K562 (cell line): ENCODE data around the gene TCEA3. TPM values are rescaled to one million over a fixed set of nuclear protein-coding genes. Genes with fewer than 3 reads are reported as not detected.

Source experiments
- ATF7 ChIP-seq: fragments of 450-650 bp; IDR thresholded peaks from 2 replicates; pipeline ENCODE4 v1.7.1; 2014; ENCODE audit warnings: mild to moderate bottlenecking, moderate library complexity
- BCL6 ChIP-seq: fragments of 250-450 bp; sonication (Bioruptor Pico); IDR thresholded peaks from 2 replicates; pipeline ENCODE4 v1.4.0; 2020
- CBFA2T2 ChIP-seq: fragments of 450-650 bp; conservative IDR thresholded peaks from 2 replicates; pipeline ENCODE4 v1.6.1; 2017; ENCODE audit warnings: mild to moderate bottlenecking
- CBX2 ChIP-seq: fragments of 200-600 bp; sonication (generic); IDR thresholded peaks from one replicate; pipeline ENCODE4 v1.6.1; 2012; ENCODE audit warnings: mild to moderate bottlenecking, low read length, inconsistent platforms; ENCODE audit not compliant: insufficient read depth, poor library complexity, severe bottlenecking
- EWSR1 ChIP-seq: fragments of 450-650 bp; IDR thresholded peaks from 2 replicates; pipeline ENCODE4 v1.6.1; 2018; ENCODE audit warnings: borderline replicate concordance, mild to moderate bottlenecking, low read depth, moderate library complexity; ENCODE audit not compliant: partially characterized antibody
- FOXP1 ChIP-seq: sonication (generic); formaldehyde crosslinking; IDR thresholded peaks from 2 replicates; pipeline ENCODE4 v1.8.0; 2022; ENCODE audit warnings: mild to moderate bottlenecking, missing genetic modification reagents
- GTF3C2 ChIP-seq: IDR thresholded peaks from 3 replicates; pipeline ENCODE4 v1.6.1; 2011; ENCODE audit warnings: borderline replicate concordance, mild to moderate bottlenecking, moderate library complexity; ENCODE audit not compliant: insufficient read length; ENCODE audit errors: extremely low read depth
- HMBOX1 ChIP-seq: sonication (generic); IDR thresholded peaks from 2 replicates; pipeline ENCODE4 v1.6.1; 2016
- MAFF ChIP-seq: IDR thresholded peaks from 2 replicates; pipeline ENCODE4 v1.6.1; 2012; ENCODE audit warnings: low read length, improper control_type of control experiment
- MXI1 ChIP-seq: IDR thresholded peaks from 2 replicates; pipeline ENCODE4 v1.6.1; 2011; ENCODE audit warnings: low read depth, mild to moderate bottlenecking, improper control_type of control experiment, low read length
- NCOA1 ChIP-seq: fragments of 450-650 bp; IDR thresholded peaks from 2 replicates; pipeline ENCODE4 v1.6.1; 2016; ENCODE audit warnings: low read depth
- NCOA2 ChIP-seq, 2 experiments: fragments of 450-650 bp; IDR thresholded peaks; 2 replicates each; pipeline ENCODE4 v1.6.1; 2018; ENCODE audit warnings: mild to moderate bottlenecking in 2 of 2, moderate library complexity in 1 of 2; ENCODE audit not compliant: partially characterized antibody in 2 of 2
- NFE2 ChIP-seq: IDR thresholded peaks from 2 replicates; pipeline ENCODE4 v1.6.1; 2014; ENCODE audit warnings: antibody characterized with exemption, low read depth
- PBX2 ChIP-seq, 2 experiments: IDR thresholded peaks in 1 of 2; conservative IDR thresholded peaks in 1 of 2; 2 replicates each; pipeline ENCODE4 v1.6.1; 2016; ENCODE audit warnings: low read depth in 2 of 2, mild to moderate bottlenecking in 1 of 2, missing compliant biosample characterization in 1 of 2, missing genetic modification characterization in 1 of 2, moderate library complexity in 1 of 2
- PHF8 ChIP-seq: fragments of 200-600 bp; sonication (generic); IDR thresholded peaks from 2 replicates; pipeline ENCODE4 v1.6.1; 2012; ENCODE audit warnings: mixed run types, mild to moderate bottlenecking, inconsistent platforms, low read length, moderate library complexity, borderline replicate concordance
- RNF219 ChIP-seq: fragments of 250-450 bp; sonication (Bioruptor Pico); IDR thresholded peaks from 2 replicates; pipeline ENCODE4 v1.5.0; 2022; ENCODE audit warnings: mild to moderate bottlenecking
- ZBTB1 ChIP-seq: sonication (generic); formaldehyde crosslinking; IDR thresholded peaks from 2 replicates; pipeline ENCODE4 v1.8.1; 2023; ENCODE audit warnings: missing genetic modification reagents, low read depth, mild to moderate bottlenecking, borderline replicate concordance
- ZFPM2 ChIP-seq: fragments of 250-450 bp; sonication (Bioruptor Pico); IDR thresholded peaks from 2 replicates; pipeline ENCODE4 v1.5.1; 2022; ENCODE audit warnings: mild to moderate bottlenecking
- ZNF217 ChIP-seq: sonication (generic); formaldehyde crosslinking; IDR thresholded peaks from 2 replicates; pipeline ENCODE4 v1.8.0; 2022; ENCODE audit warnings: mild to moderate bottlenecking, missing genetic modification reagents
- ZNF282 ChIP-seq: sonication (generic); formaldehyde crosslinking; IDR thresholded peaks from 2 replicates; pipeline ENCODE4 v1.8.1; 2023; ENCODE audit warnings: missing genetic modification reagents
- ZNF354B ChIP-seq: fragments of 250-450 bp; sonication (Bioruptor Pico); IDR thresholded peaks from 2 replicates; pipeline ENCODE4 v1.4.0; 2020
- polyA plus RNA-seq, 8 experiments: library from polyadenylated mRNA; depleted of rRNA in 4 of 8; stranded (reverse) in 5 of 8; unstranded in 3 of 8; fragments of >200 nt; fragmentation: Nextera tagmentation in 2 of 8; fragmentation: Illumina TruSeq in 1 of 8; extraction: Ambion mirVana in 2 of 8; extraction: Trizol in 1 of 8; gene quantifications; 2 replicates each; pipeline versions ENCODE4 v1.2.1 to v1.2.3, GENCODE V29; 2011 to 2014; ENCODE audit warnings: inconsistent platforms in 1 of 8, missing spikeins in 1 of 8
- total RNA-seq, 7 experiments: library from RNA; depleted of rRNA in 6 of 7; stranded (reverse); fragments of >200 nt in 6 of 7; fragmentation: Illumina TruSeq in 2 of 7; extraction: Trizol in 2 of 7; gene quantifications; 2 replicates each; pipeline versions ENCODE4 v1.2.1 to v1.2.3, GENCODE V29; 2011 to 2021; ENCODE audit warnings: low replicate concordance in 1 of 7

TCEA3 gene
- total and polyA plus RNA-seq, 9 of the 15 experiments (the other 6 are each of a cell fraction or from before 2014, with no cell fraction given) = 0.03 to 0.55 (median 0.36) TPM

GRCh38 chr1:23389837-23390321, 34.7 kb downstream of the TCEA3 start (continued):
- no peak for TF ChIP-seq ZNF354B
- TF ChIP-seq BCL6 (CRISPR knock-in tag) = no peak
- TF ChIP-seq GTF3C2 = no peak
- no peak for TF ChIP-seq NCOA1
- 0 out of 2 replicates have a peak, but pooled peaks have one; percentile 25 for TF ChIP-seq ATF7
- no peak for TF ChIP-seq MXI1
- no peak for TF ChIP-seq ZNF282 (CRISPR knock-in tag)
- no peak for TF ChIP-seq PHF8
- TF ChIP-seq PBX2 (CRISPR knock-in tag; IDR thresholded peaks at IDR 0.05; ENCODE audit: low read depth) = no peak
- no peak for TF ChIP-seq PBX2 (tag; conservative IDR thresholded peaks at IDR 0.05; ENCODE audit: low read depth)
- no peak for TF ChIP-seq RNF219
- TF ChIP-seq FOXP1 (CRISPR knock-in tag) = no peak
- TF ChIP-seq CBFA2T2 = no peak
- no peak for TF ChIP-seq EWSR1
- peak; percentile 83 for TF ChIP-seq HMBOX1
- no peak for TF ChIP-seq ZFPM2 (CRISPR knock-in tag)
- no peak for TF ChIP-seq CBX2
- TF ChIP-seq ZNF217 (CRISPR knock-in tag) = no peak
- no peak for TF ChIP-seq MAFF
- no peak for TF ChIP-seq ZBTB1 (CRISPR knock-in tag)
- TF ChIP-seq NCOA2 (IDR thresholded peaks at IDR 0.05; ENCODE audit: partially characterized antibody in 2 of 2) = no peak
- TF ChIP-seq NFE2 = no peak
